A673 (cell line): ENCODE data around the gene ETAA1. TPM values are rescaled to one million over a fixed set of nuclear protein-coding genes. Genes with fewer than 3 reads are reported as not detected.

Experiments
- BruUV-seq: library from RNA; stranded (reverse); fragments of 400-500 nt; replicated peaks from 2 replicates; lab custom pipeline; 2021; lab: Mats Ljungman, UMichigan
- CTCF ChIA-PET: fragments of 300-600 bp; sonication (Branson Sonifier 250); formaldehyde crosslinking; loops from one replicate; lab custom pipeline; 2022; ENCODE audit warnings: antibody characterized with exemption; lab: Charles Lee
- POLR2A ChIA-PET: fragments of 300-600 bp; sonication (Branson Sonifier 250); formaldehyde crosslinking; loops from one replicate; lab custom pipeline; 2022; ENCODE audit warnings: antibody characterized with exemption; ENCODE audit not compliant: low non-redundant PET; lab: Charles Lee
- DNase-seq: peaks from one replicate; pipeline ENCODE4 v3.0.0-alpha.2; 2015; ENCODE audit warnings: low spot score
- H3K27ac ChIP-seq: fragments of 200-600 bp; sonication (generic); 2 replicates; pipeline ENCODE4 v1.5.1; 2016; ENCODE audit warnings: mixed run types, low read depth, mild to moderate bottlenecking, mixed read lengths, antibody characterized with exemption, low read length; ENCODE audit not compliant: poor library complexity, severe bottlenecking
- H3K27me3 ChIP-seq: fragments of 200-600 bp; sonication (generic); replicated peaks from 2 replicates; pipeline ENCODE4 v1.6.1; 2017; ENCODE audit warnings: mixed run types, low read depth, mild to moderate bottlenecking, mixed read lengths, antibody characterized with exemption, low read length; ENCODE audit not compliant: insufficient read depth, poor library complexity
- H3K36me3 ChIP-seq: fragments of 200-600 bp; sonication (generic); 2 replicates; pipeline ENCODE4 v1.6.1; 2016; ENCODE audit warnings: mixed run types, mild to moderate bottlenecking, mixed read lengths, antibody characterized with exemption, low read length; ENCODE audit not compliant: insufficient read depth, poor library complexity, severe bottlenecking
- H3K4me1 ChIP-seq: fragments of 200-600 bp; sonication (generic); 2 replicates; pipeline ENCODE4 v1.6.1; 2017; ENCODE audit warnings: mixed run types, mild to moderate bottlenecking, mixed read lengths, antibody characterized with exemption, low read length; ENCODE audit not compliant: insufficient read depth, poor library complexity, severe bottlenecking
- H3K4me3 ChIP-seq: fragments of 200-600 bp; sonication (generic); 2 replicates; pipeline ENCODE4 v1.5.1; 2016; ENCODE audit warnings: low read depth, mixed run types, mild to moderate bottlenecking, mixed read lengths, low read length; ENCODE audit not compliant: poor library complexity, severe bottlenecking
- H3K9me3 ChIP-seq: fragments of 200-600 bp; sonication (generic); 2 replicates; pipeline ENCODE4 v1.6.1; 2016; ENCODE audit warnings: mixed run types, low read depth, mild to moderate bottlenecking, mixed read lengths, antibody characterized with exemption, low read length; ENCODE audit not compliant: poor library complexity, severe bottlenecking
- EZH2 ChIP-seq: fragments of 200-600 bp; sonication (generic); IDR thresholded peaks from 2 replicates; pipeline ENCODE4 v1.6.1; 2017; ENCODE audit warnings: borderline replicate concordance, low read depth, mild to moderate bottlenecking, mixed read lengths, antibody characterized with exemption, low read length; ENCODE audit not compliant: poor library complexity, severe bottlenecking
- intact Hi-C: fragments of 100-400 bp; cut with micrococcal nuclease; formaldehyde crosslinking; loops from one replicate; pipeline ENCODE4 v1.10.0; 2022; ENCODE audit not compliant: unreplicated experiment
- total RNA-seq: library from RNA; stranded (reverse); gene quantifications from 2 replicates; pipeline ENCODE4 v1.2.3, GENCODE V29; 2021
- TF ChIP-seq, protein P1 (sequence below): fragments of 300-800, 200-600 bp; sonication (generic); conservative IDR thresholded peaks from 2 replicates; pipeline ENCODE4 v1.5.1; 2017; ENCODE audit warnings: low read depth, mild to moderate bottlenecking, antibody characterized with exemption, low read length, moderate library complexity, mixed read lengths

Gene ETAA1
- total RNA-seq, 1 experiment from 2014 or later = 17.2 TPM

GRCh38 chr2:67416136-67416535 is 19.0 kb downstream of the ETAA1 start:
- DNase-seq = no peak
- Histone ChIP-seq H3K9me3 (no peaks in the 10 kb centered on the region), H3K4me1 (no peaks in the 10 kb centered on the region), H3K27ac (no peak overlapping the region), H3K4me3 (no peak overlapping the region), H3K27me3 (no peaks in the 10 kb centered on the region), H3K36me3 (no peaks in the 10 kb centered on the region)
- intact Hi-C loops = no loop called here
- ChIA-PET POLR2A (no interaction called here), CTCF (no interaction called here)
- no TSS peak for BruUV-seq
- no peak for TF ChIP-seq EZH2
- TF ChIP-seq, protein P1, sequence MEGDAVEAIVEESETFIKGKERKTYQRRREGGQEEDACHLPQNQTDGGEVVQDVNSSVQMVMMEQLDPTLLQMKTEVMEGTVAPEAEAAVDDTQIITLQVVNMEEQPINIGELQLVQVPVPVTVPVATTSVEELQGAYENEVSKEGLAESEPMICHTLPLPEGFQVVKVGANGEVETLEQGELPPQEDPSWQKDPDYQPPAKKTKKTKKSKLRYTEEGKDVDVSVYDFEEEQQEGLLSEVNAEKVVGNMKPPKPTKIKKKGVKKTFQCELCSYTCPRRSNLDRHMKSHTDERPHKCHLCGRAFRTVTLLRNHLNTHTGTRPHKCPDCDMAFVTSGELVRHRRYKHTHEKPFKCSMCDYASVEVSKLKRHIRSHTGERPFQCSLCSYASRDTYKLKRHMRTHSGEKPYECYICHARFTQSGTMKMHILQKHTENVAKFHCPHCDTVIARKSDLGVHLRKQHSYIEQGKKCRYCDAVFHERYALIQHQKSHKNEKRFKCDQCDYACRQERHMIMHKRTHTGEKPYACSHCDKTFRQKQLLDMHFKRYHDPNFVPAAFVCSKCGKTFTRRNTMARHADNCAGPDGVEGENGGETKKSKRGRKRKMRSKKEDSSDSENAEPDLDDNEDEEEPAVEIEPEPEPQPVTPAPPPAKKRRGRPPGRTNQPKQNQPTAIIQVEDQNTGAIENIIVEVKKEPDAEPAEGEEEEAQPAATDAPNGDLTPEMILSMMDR = no peak

GRCh38 chr2:67423489-67423888 is 26.4 kb downstream of the ETAA1 start:
- BruUV-seq = no TSS peak
- no peaks in the 10 kb centered on the region for H3K4me1 ChIP-seq
- no peak overlapping the region for H3K27ac ChIP-seq
- H3K4me3 ChIP-seq = no peak overlapping the region
- ChIA-PET POLR2A (no interaction called here), CTCF (no interaction called here)
- no peaks in the 10 kb centered on the region for H3K36me3 ChIP-seq
- intact Hi-C loops = no loop called here
- peaks cover 9% of the 10 kb centered on the region for H3K9me3 ChIP-seq
- H3K27me3 ChIP-seq = no peaks in the 10 kb centered on the region
- no peak for DNase-seq
- no peak for TF ChIP-seq EZH2
- TF ChIP-seq, protein P1 = no peak

DNA sequence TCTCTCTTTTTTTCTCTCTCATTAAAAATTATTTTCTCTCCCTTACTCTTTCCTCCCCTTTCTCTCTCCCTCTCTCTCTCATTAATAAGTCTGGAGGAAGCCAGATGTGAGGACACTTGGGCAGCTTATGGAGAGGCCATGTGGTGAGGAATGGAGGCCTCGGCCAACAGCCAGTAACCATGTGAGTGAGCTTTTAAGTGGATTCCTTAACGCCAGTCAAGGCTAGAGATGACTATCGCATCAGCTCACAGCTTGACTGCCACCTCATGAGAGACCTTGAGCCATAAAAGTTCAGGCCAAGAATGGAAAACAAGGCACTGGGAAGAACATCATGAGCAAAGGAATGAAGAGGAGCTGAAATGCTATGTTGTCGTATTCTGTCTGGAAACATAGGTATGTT is 39.1 kb downstream of the ETAA1 start:
- no peaks in the 10 kb centered on the region for H3K36me3 ChIP-seq
- H3K27me3 ChIP-seq = no peaks in the 10 kb centered on the region
- intact Hi-C loops = no loop called here
- CTCF ChIA-PET = no interaction called here
- BruUV-seq = no TSS peak
- POLR2A ChIA-PET = no interaction called here
- DNase-seq = no peak
- H3K4me3 ChIP-seq = no peak overlapping the region
- TF ChIP-seq EZH2 = no peak
- TF ChIP-seq, protein P1 = no peak
- no peaks in the 10 kb centered on the region for H3K4me1 ChIP-seq
- H3K27ac ChIP-seq = no peak overlapping the region
- H3K9me3 ChIP-seq = peaks cover 5% of the 10 kb centered on the region
